NCI-H2227 treated with DMSO at 0.1 percent for 48 hours (cell line): ENCODE data around the gene SCN2A.

Experiments
- DNase-seq: peaks from one replicate; lab custom pipeline; 2025; lab: John Stamatoyannopoulos, UW

SCN2A gene

GRCh38 chr2:165239230-165239629 is at the start of gene SCN2A:
TSS of gene SCN2A (plus strand) at chr2:165239414. CDS start at chr2:165295824, 56,410 bp downstream.
- peak; percentile 84 for DNase-seq

- DNase-seq = peak; percentile 56
Observed at GRCh38 chr2:165191096-165191728, 48.0 kb upstream of the SCN2A start.

- DNase-seq = no peak
Observed at GRCh38 chr2:165192729-165193128, 46.5 kb upstream of the SCN2A start.

- DNase-seq = no peak
Observed at GRCh38 chr2:165193178-165193777, 45.9 kb upstream of the SCN2A start.

GRCh38 chr2:165196411-165196810 is 42.8 kb upstream of the SCN2A start:
- no peak for DNase-seq

GRCh38 chr2:165197346-165197745 is 41.9 kb upstream of the SCN2A start:
- DNase-seq = no peak

- no peak for DNase-seq
Observed at GRCh38 chr2:165198181-165198580, 41.0 kb upstream of the SCN2A start.

GRCh38 chr2:165202239-165202638 is 37.0 kb upstream of the SCN2A start:
- no peak for DNase-seq

- DNase-seq = peak; percentile 92
Observed at GRCh38 chr2:165203689-165204559, 35.3 kb upstream of the SCN2A start, which contains the start of gene SCN3A. TSS of gene SCN3A (minus strand) at chr2:165204050. CDS start at chr2:165176394, 27,656 bp downstream.

GRCh38 chr2:165205865-165206264 is 33.3 kb upstream of the SCN2A start:
- DNase-seq = no peak

- no peak for DNase-seq
Observed at GRCh38 chr2:165208094-165208493, 31.1 kb upstream of the SCN2A start.

- no peak for DNase-seq
Observed at GRCh38 chr2:165214093-165214492, 25.1 kb upstream of the SCN2A start.

- DNase-seq = no peak
Observed at GRCh38 chr2:165219481-165219880, 19.7 kb upstream of the SCN2A start.

- DNase-seq = no peak
Observed at GRCh38 chr2:165224941-165225340, 14.3 kb upstream of the SCN2A start.

- DNase-seq = no peak
Observed at GRCh38 chr2:165227571-165227970, 11.6 kb upstream of the SCN2A start.

- no peak for DNase-seq
Observed at GRCh38 chr2:165237056-165237455, 2.2 kb upstream of the SCN2A start.

- DNase-seq = no peak
Observed at GRCh38 chr2:165238295-165238694, 919 bp upstream of the SCN2A start.

- DNase-seq = peak; percentile 82
Observed at GRCh38 chr2:165239856-165240515, 772 bp downstream of the SCN2A start.

- DNase-seq = peak; percentile 14
Observed at GRCh38 chr2:165240916-165241315, 1.7 kb downstream of the SCN2A start.

- no peak for DNase-seq
Observed at GRCh38 chr2:165245081-165245793, 6.0 kb downstream of the SCN2A start.

- no peak for DNase-seq
Observed at GRCh38 chr2:165248238-165248637, 9.0 kb downstream of the SCN2A start.

GRCh38 chr2:165251366-165251765 is 12.2 kb downstream of the SCN2A start:
- DNase-seq = no peak
